ENCODE results near the gene ZFP36L2.

DNA sequence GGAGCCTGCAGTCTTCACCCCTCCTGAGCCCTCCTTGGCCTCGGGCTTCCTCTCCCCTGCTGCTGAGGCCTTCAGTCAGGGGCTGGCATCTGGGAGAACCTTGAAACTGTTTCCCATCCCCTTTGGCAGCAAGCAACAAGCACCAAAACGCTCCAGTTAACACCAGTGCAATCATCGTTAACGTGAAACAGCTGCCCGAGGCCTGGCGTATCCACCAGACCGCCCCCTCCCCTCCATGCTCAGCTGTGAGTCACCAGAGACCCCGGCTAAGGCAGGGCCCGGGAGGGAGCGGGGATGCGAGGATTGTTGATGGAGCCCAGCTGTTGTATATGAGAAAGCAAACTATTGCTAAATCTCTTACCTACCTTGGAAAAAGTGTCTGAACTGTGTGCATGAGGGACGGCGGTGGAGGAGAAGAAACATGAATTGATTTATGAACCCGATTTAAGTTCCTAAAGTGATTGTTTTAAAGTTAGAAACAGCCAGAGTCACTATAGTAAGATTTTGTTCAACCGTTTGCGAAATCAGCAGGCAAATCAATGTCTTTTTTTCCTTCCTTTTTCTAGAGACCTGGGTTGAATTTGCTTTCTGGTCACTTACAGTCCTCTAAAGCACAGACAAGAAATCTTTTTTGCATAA is 5.2 kb downstream of the ZFP36L2 start:
- TF ChIP-seq POLR2A (IDR thresholded peaks at IDR 0.05), result peak in 1 of 2 donors; percentile 69
- TF ChIP-seq, protein P1, sequence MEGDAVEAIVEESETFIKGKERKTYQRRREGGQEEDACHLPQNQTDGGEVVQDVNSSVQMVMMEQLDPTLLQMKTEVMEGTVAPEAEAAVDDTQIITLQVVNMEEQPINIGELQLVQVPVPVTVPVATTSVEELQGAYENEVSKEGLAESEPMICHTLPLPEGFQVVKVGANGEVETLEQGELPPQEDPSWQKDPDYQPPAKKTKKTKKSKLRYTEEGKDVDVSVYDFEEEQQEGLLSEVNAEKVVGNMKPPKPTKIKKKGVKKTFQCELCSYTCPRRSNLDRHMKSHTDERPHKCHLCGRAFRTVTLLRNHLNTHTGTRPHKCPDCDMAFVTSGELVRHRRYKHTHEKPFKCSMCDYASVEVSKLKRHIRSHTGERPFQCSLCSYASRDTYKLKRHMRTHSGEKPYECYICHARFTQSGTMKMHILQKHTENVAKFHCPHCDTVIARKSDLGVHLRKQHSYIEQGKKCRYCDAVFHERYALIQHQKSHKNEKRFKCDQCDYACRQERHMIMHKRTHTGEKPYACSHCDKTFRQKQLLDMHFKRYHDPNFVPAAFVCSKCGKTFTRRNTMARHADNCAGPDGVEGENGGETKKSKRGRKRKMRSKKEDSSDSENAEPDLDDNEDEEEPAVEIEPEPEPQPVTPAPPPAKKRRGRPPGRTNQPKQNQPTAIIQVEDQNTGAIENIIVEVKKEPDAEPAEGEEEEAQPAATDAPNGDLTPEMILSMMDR (IDR thresholded peaks at IDR 0.05), result no peak

Data from thyroid gland (tissue), 4 donors.